IPS-NIHi7 (cell line): Measurements from ENCODE around the gene RFX3.
"Not testable (repeated sequence)": the region's sequence is repeated elsewhere in the genome, so short reads cannot be mapped to it uniquely, and the experiment has no call there.

Experiments
- DNase-seq: peaks from one replicate; pipeline ENCODE4 v3.0.0; 2012; ENCODE audit warnings: mixed read lengths; ENCODE audit errors: extremely low spot score

The RFX3 gene

DNA sequence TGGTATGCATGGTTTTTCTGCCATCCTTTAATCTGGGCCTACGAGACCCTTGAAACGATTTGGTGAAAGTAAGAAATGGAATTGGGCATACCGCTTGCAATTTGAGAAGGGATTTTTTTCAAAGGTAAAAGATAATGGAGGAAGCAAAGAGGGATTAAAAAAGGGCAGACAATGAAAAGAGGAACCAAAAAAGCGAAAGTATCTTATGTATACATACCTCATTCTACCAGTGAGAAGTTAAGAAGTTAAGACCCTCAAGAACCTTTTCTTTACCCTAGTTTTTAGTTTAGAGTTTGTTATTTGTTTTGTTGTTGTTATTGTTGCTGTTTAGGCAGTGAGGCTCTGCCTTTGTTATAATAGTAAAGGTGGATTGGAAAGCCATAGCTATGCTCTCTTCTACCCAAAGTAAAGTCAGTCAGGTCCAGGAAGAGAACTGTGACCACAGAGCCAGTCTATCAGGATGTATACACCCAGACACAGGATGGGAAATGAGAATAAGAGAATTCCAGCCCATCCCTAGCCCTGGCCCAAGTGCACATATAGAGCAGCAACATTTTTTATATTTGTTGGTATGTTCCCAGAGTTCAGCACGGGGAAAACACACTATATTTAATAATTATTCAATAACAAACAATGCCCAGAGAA is 166.6 kb downstream of the RFX3 start:
- no peak for DNase-seq

GRCh38 chr9:3348169-3348568 is 177.6 kb downstream of the RFX3 start:
- DNase-seq: no peak

- DNase-seq: no peak
Observed at GRCh38 chr9:3346549-3346948, 179.3 kb downstream of the RFX3 start.

DNA sequence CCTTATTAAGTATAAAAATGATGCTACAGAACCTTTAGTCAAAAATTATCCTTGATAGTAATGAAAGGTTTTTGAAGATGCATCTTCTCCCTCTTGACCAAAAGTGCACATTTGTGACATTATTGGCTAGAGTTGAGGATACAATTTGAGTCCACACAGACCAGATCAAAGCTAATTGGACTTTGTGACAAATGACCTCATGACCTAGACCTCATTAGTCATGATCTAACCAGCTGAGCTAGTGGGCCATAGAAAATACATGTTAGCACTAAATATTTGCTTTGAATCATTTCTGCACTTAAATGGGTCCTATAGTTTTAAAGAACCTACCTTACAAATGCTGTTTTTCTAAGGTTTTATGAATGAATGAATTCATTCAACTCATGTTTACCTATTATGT is 182.1 kb downstream of the RFX3 start:
- DNase-seq: no peak

- no peak for DNase-seq
Observed at GRCh38 chr9:3342159-3342777, 183.5 kb downstream of the RFX3 start.

- peak; percentile 14 for DNase-seq
Observed at GRCh38 chr9:3337515-3338225, 188.1 kb downstream of the RFX3 start.

- DNase-seq: no peak
Observed at GRCh38 chr9:3336951-3337350, 188.8 kb downstream of the RFX3 start.

GRCh38 chr9:3332802-3333201 is 193.0 kb downstream of the RFX3 start:
- no peak for DNase-seq

DNA sequence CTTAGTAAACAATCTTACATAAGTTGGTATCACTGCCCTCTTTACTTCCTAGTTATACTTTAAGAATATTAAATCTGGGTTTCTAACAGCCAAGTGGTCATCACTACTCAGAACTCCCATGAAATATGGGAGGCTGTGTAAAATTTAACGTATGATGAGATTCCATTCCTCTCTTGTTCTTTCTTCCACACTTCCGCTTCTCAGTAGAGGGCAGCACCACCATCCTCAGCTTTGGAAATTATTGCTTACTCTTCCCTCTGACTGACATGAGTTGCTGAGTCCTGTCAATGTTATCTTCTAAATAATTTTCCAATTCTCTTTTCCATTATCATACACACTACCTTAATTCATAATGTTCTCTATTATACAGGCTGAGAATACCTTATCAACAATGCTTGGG is 194.0 kb downstream of the RFX3 start:
- peak; percentile 25 for DNase-seq

GRCh38 chr9:3330792-3331420 is 194.9 kb downstream of the RFX3 start:
- DNase-seq: no peak

DNA sequence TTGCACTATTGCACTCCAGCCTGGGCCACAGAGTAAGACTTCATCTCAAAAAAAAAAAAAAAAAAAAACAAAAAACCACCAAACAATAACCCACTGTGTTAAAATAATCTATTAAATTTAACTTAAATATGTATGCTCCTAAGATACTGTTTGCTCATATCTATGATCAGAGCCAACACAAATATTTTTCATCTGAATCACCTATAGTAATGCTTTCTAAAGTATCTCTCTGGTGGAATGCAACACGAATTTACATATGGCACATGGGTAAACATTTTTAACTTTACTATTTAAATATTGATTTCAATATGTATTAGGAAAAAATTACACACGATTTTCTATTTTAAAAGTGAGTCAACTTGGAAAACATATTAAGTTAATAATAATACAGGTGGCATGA is 196.4 kb downstream of the RFX3 start:
- DNase-seq: no peak

- no peak for DNase-seq
Observed at GRCh38 chr9:3323714-3324113, 202.1 kb downstream of the RFX3 start.

DNA sequence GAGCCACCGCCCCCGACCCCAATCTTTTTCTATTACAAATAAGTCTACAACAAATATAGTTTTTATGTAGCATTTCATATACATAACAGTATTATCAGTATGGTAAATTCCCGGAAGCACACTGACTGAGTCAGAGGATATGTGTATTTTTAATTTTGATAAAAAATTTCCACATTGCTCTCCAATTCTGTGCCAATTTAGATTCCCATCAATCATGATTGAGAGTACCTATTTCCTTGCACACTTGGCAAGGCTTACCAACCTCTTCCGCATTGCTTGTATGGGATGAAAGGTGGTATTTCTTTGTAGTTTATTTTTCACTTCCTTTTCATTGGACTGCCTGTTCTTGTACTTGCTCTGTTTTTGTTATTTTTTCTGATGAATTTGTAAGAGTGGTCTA is 204.6 kb downstream of the RFX3 start:
- no peak for DNase-seq

DNA sequence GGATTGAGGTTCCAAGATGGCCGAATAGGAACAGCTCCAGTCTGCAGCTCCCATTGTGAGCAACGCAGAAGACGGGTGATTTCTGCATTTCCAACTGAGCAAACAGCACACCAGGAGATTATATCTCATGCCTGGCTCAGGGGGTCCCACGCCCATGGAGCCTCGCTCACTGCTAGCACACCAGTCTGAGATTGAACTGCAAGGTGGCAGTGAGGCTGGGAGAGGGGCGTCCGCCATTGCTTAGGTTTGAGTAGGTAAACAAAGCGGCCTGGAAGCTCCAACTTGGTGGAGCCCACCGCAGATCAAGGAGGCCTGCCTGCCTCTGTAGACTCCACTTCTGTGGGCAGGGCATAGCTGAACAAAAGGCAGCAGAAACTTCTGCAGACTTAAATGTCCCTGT is 213.2 kb downstream of the RFX3 start:
- not testable (repeated sequence) for DNase-seq

DNA sequence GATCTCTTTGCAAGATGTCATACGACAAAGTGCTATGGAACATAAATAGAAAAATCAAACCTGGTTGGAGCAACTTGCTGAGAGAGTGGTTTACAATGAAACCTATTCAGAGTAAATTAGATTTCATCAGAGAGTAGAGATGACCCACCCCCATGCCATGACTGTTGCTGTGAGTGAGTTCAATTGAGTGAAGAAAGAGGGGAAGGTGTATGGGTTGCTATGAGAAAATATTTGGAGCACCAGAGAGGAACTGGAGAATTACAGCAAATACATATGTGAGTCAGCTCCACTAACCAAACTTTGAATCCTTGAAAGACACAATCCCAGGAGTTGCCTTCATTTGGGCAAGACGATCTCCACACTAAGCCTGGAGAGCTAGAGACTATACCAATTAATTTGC is 217.2 kb downstream of the RFX3 start:
- no peak for DNase-seq

DNA sequence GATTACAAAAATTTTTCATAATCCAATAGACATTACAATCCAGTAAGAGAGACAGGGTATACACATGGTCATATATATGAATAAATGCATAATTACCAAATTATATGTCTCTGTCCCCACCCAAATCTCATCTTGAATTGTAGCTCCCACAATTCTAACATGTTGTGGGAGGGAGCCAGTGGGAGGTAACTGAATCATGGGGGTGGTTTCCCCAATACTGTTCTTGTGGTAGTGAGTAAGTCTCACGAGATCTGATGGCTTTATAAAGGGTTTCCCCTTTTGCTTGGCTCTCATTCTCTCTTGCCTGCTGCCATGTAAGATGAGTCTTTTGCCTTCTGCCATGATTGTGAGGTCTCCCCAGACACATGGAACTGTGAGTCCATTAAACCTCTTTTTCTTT is 221.4 kb downstream of the RFX3 start:
- not testable (repeated sequence) for DNase-seq

- no peak for DNase-seq
Observed at GRCh38 chr9:3299872-3300271, 225.9 kb downstream of the RFX3 start.

GRCh38 chr9:3296536-3296935 is 229.3 kb downstream of the RFX3 start:
- DNase-seq: no peak

DNA sequence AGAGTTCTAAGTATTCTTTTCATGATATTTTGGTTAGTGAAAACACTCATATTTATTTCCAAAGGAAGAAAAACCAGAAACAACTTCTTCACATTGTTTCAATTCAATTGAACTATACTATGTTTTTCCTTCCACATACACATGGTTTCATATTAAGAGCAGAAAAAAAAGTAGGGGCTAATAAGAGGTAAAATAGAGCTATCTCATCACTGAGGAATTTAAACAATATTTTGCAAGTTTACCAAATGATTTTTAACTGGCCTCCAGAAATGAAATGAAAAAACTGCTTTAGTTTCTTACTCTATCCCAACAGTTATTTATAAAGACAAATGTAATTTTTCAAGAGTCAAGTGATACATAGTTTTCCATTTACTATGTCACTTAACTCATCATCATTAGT is 233.5 kb downstream of the RFX3 start:
- no peak for DNase-seq

GRCh38 chr9:3290231-3290840 is 235.5 kb downstream of the RFX3 start:
- DNase-seq: no peak

DNA sequence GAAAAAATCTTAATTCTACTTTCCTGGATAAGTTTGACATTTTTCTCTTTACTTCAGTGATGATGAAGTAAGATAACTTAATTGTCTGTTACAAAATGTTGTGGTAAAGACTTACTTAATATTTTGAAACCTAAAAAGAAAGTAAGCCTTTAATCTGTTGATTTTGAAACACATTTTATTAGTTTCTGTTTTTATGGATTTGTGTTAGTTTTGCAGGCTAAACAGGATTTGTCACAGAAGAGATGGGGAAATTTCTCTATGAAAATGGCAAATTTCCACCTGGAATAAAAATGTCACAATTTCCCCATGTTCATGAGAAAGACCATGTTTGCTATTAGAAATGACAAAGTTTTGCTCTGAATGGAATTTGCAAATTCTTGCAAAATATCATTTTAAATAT is 237.1 kb downstream of the RFX3 start:
- no peak for DNase-seq
